GM21723 (cell line): ENCODE results near the gene USP16.
"Not testable (repeated sequence)": the region's sequence is repeated elsewhere in the genome, so short reads cannot be mapped to it uniquely, and the experiment has no call there.

Source experiments
- ATAC-seq: cut with Tn5 transposase; IDR thresholded peaks from one replicate; pipeline ENCODE4 v1.9.1; 2021; ENCODE audit warnings: mild to moderate bottlenecking, moderate library complexity; ENCODE audit not compliant: unreplicated experiment

Gene USP16

GRCh38 chr21:29033301-29033700 lies 8.8 kb downstream of the USP16 start:
- ATAC-seq: no peak

- ATAC-seq: no peak
These were observed 9.4 kb downstream of the USP16 start for GRCh38 chr21:29033871-29034270.

GRCh38 chr21:29034678-29035077 lies 10.2 kb downstream of the USP16 start:
- ATAC-seq: no peak

DNA sequence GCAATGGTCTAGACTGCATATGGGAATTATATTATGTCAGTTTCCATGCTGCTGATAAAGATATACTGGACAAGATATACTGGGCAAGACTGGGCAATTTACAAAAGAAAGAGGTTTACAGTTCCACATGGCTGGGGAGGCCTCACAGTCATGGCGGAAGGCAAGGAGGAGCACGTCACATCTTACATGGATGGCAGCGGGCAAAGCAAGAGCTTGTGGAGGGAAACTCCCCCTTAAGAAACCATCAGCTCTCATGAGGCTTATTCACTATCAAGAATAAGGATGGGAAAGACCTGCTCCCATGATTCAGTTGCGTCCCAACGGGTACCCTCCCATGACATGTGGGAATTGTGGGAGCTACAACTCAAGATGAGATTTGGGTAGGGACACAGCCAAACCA lies 27.8 kb downstream of the USP16 start:
- no peak for ATAC-seq

GRCh38 chr21:29053011-29053553 lies 28.6 kb downstream of the USP16 start:
- no peak for ATAC-seq

DNA sequence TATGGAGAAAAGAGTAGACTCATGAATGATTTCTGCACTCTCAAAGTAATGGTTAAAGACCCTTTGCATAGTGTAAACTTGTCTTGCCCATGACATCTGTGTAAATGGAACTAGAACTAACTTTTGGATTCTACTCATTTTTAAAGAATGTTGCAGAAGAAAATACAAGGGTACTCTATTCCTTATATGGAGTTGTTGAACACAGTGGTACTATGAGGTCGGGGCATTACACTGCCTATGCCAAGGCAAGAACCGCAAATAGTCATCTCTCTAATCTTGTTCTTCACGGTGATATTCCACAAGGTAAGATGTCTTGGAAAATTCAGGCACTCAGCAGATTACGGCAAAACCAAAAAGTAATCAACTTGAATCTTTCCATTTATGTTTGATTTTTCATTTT lies 29.2 kb downstream of the USP16 start:
- no peak for ATAC-seq

- no peak for ATAC-seq
These were observed 30.6 kb downstream of the USP16 start for GRCh38 chr21:29055080-29055479.

DNA sequence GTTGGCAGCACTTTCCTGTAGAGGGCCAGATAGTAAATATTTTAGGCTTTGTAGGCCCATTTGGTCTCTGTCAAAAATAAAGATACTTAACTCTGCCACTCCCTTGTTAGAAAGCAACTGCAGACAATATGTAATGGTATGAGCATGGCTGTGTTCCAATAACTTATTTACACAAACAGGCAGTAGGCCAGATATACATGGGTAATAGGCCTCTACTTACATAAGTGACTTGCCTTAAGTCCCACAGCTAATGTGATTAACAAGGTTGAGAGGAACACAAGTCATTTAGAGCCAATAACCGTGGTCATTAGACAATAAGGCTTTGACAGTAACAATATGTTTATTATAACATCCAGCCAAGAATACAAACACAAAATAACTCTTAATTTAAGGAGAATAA lies 31.5 kb downstream of the USP16 start:
- no peak for ATAC-seq

DNA sequence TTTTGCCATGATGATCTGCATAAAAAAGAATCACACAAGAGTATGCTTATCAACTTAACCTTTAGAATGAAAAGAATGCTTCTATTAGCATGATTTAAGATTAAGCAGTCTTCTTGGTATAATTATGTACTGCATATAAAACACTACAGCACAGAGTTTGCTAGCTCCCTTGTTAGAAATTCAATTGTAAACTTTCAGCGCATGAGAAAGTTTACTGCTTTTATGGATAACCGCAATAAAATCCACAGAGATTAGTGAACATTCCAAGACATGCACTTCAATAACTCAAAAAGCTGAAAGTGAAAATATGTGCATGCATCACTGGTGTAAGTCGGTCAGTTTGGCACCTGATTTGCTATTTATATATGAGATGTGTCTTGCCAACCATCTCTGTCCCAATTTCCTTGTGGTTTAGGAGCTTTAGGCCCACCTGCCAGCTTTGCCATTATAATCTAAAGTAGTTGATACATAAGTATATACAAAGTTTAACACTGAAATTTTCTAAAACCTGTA lies 32.1 kb downstream of the USP16 start:
- ATAC-seq: no peak

- ATAC-seq: peak; percentile 98
These were observed 40.5 kb downstream of the USP16 start for GRCh38 chr21:29064850-29065481.

- peak; percentile 1 for ATAC-seq
These were observed 48.4 kb downstream of the USP16 start for GRCh38 chr21:29072873-29073221.

DNA sequence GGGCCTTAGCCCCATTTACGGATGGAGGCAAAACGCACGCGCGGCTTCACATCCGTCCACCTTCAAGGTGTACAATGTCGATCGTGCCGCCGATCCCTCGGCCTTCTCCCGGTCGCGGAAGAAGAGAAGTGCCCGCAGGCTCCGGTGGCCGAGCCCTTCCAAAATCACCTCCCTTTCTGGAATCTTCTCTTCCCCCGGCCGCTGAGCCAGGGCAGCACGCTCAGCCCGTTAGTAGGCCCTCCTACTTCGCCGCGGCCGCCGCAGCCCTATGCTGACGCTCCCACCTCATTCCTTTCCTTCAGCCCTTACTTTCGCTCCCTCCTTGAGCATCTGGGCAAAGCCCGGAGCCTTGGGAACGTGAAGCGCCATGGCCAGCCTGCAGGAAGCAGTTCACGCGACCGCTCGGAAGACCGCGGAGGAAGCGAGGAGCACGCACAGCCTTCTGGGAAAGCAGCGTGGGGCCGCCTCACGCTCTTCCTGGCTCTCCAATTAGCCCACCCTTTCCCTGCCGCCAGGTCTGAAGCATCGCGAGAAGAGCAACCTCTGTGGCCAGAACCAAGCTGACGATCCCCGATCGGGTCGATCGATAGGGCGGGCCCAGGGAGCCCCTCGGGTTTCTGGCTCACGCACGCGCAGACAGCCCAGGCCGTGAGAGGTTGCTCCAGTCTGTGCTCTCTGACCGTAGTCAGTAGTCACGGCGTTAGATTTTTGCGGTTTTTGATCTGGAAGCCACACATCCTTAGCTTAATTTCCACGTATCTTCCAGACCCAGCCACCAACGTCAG lies 48.9 kb downstream of the USP16 start, which contains the start of gene CCT8:
Gene CCT8 (minus strand): TSS at position 427 of the 785 bp plus-strand sequence. CDS start 58 bp downstream, at position 369.
- ATAC-seq: peak; percentile 95

DNA sequence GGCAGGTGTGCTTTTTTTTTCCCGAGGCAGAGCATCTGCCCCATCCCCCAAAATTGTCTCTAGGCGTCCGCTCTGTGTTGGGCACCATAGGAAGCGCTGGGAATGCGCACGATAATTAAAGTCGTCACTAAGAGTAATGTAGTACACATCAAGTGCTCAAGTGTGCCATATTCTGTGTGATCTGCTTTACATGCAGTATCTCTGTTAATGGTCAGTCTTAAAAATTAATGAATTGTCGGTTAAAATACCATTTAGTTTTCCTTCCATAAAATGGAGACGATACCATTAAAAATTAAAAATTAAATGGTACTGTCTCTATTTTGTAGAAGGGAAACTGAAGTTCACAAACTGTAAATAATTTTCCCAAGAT lies 49.5 kb downstream of the USP16 start:
- ATAC-seq: peak; percentile 39

- ATAC-seq: no peak
These were observed 50.3 kb downstream of the USP16 start for GRCh38 chr21:29074783-29075182.

- no peak for ATAC-seq
These were observed 51.4 kb downstream of the USP16 start for GRCh38 chr21:29075706-29076466.

GRCh38 chr21:29076731-29077640 lies 52.5 kb downstream of the USP16 start:
- ATAC-seq: not testable (repeated sequence)

DNA sequence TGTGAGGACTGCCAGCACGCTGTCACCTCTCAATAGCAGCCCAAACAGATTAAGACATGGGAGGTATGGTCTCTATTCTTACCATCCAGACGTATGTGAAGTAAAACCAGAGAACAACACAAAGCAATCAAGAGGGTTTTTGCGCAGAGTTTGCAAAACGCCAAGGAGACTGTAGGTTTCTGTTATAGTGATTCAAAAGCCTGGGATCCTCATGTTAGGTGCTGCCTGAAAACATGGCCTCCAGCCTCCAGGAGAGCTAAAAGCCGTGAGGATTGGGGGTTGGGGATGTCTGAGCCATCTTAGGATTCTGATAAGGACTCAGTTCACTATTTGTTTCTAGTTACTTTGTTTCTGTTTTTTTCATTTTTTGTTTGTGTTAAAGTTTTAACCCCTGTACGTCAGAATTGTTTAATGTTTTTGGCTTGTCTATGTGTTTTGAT lies 53.2 kb downstream of the USP16 start:
- ATAC-seq: no peak

DNA sequence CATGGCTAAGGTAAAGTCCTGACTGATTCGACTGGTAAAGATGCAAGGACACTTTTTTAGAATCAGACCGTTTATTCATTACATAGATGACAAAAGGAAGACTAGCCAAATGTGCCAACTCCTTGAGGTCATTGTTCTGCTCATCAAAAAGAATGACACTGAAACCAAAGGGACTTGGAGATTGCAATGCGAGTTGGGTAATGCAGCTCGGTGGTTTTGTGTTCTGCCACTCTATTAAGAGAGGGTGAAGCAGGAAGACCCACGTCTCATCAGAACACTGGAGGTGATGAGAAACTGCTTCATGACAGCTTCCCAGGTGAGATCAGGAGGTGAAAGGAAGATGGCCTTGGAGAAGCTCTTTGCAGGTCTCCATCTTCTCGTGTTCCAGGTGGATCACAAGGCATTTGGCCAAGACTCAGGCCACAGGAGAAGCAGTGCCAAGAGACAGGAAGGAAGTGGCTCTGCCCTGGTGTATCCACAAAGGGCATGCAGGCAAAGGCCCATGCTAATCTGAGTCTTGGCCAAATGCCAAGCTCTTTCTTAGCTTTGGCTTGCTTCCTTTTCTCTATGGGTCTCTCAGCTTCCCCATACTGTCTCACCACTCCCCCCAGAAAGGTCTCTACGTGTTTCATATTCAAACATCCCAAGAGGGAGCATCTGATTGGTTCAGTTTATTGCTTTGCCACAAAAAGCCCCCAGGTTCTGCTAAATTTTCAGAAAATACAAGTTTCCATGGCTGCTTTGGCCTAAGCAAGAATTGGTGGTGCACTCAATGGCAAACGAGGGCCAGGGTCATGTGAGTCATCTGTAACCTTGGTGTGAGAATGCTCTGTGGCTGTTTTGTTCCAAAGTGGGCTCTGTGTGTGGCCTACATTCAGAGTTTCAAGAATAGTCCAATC lies 54.6 kb downstream of the USP16 start:
- ATAC-seq: peak; percentile 54

DNA sequence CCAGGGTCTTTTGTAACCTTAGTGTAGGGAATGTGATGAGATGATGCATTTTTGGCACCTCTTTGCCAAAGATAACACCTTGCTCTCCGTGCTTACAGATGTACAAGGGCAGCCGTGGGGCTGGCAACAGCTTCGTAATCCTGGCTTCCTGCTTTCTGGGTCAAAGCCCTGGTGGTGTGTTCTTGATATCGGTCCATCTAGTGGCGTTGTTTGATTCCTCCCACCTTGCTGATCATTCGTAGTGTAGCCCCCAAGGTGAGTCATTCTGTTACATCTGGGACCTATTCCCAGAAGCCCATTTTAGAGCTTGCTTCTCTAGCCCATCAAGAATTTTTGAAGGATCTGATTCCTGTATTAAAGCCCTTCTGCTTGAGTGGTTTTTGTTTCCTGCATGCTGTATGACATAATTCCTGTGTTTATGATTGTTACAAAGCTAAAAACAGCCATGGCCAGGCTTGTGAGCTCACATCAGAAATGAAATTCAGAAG lies 56.0 kb downstream of the USP16 start:
- no peak for ATAC-seq
